ENCODE measurements around the gene SYNGR1. TPM values are rescaled to one million over a fixed set of nuclear protein-coding genes. Genes with fewer than 3 reads are reported as not detected.
"Not testable (repeated sequence)": the region's sequence is repeated elsewhere in the genome, so short reads cannot be mapped to it uniquely, and the experiment has no call there.

The SYNGR1 gene
- total RNA-seq, 1 experiment from 2014 or later = 7.0 TPM

GRCh38 chr22:39317084-39317774, 32.6 kb upstream of the SYNGR1 start:
- DNase-seq (ENCODE audit: low read depth) = peak; percentile 36

- peak; percentile 64 for DNase-seq (ENCODE audit: low read depth)
These were observed 31.9 kb upstream of the SYNGR1 start for GRCh38 chr22:39317775-39318506.

- DNase-seq (ENCODE audit: low read depth) = no peak
These were observed 31.1 kb upstream of the SYNGR1 start for GRCh38 chr22:39318507-39319283.

- DNase-seq (ENCODE audit: low read depth) = peak; percentile 96
These were observed 30.3 kb upstream of the SYNGR1 start, which contains the start of gene RPL3 for GRCh38 chr22:39319284-39320022. Gene RPL3, minus strand, starts transcription at chr22:39319623. Its CDS starts 26 bp downstream, at chr22:39319597.

GRCh38 chr22:39320616-39321029, 29.2 kb upstream of the SYNGR1 start:
- DNase-seq (ENCODE audit: low read depth) = not testable (repeated sequence)

- DNase-seq (ENCODE audit: low read depth) = peak; percentile 42
These were observed 24.3 kb upstream of the SYNGR1 start for GRCh38 chr22:39325392-39325932.

GRCh38 chr22:39327995-39328754, 21.6 kb upstream of the SYNGR1 start:
- no peak for DNase-seq (ENCODE audit: low read depth)

- DNase-seq (ENCODE audit: low read depth) = not testable (repeated sequence)
These were observed 19.2 kb upstream of the SYNGR1 start for GRCh38 chr22:39330553-39330952.

- DNase-seq (ENCODE audit: low read depth) = peak; percentile 69
These were observed 17.2 kb upstream of the SYNGR1 start for GRCh38 chr22:39332441-39333064.

- no peak for DNase-seq (ENCODE audit: low read depth)
These were observed 13.4 kb upstream of the SYNGR1 start for GRCh38 chr22:39336411-39336810.

GRCh38 chr22:39339775-39340174, 10.0 kb upstream of the SYNGR1 start:
- DNase-seq (ENCODE audit: low read depth) = not testable (repeated sequence)

GRCh38 chr22:39341179-39341578, 8.6 kb upstream of the SYNGR1 start:
- no peak for DNase-seq (ENCODE audit: low read depth)

- peak; percentile 55 for DNase-seq (ENCODE audit: low read depth)
These were observed 6.3 kb upstream of the SYNGR1 start for GRCh38 chr22:39343259-39344045.

GRCh38 chr22:39344046-39344390, 5.8 kb upstream of the SYNGR1 start:
- no peak for DNase-seq (ENCODE audit: low read depth)

GRCh38 chr22:39345231-39345630, 4.6 kb upstream of the SYNGR1 start:
- DNase-seq (ENCODE audit: low read depth) = no peak

GRCh38 chr22:39348909-39349505, 784 bp upstream of the SYNGR1 start:
- DNase-seq (ENCODE audit: low read depth) = no peak

- no peak for DNase-seq (ENCODE audit: low read depth)
These were observed 255 bp upstream of the SYNGR1 start for GRCh38 chr22:39349506-39349966.

GRCh38 chr22:39350757-39351688, 1.2 kb downstream of the SYNGR1 start:
- no peak for DNase-seq (ENCODE audit: low read depth)
